Endothelial cell of umbilical vein (primary cell): ENCODE data around the gene HS3ST3B1. TPM values are rescaled to one million over a fixed set of nuclear protein-coding genes. Genes with fewer than 3 reads are reported as not detected.

Experiments
- BruUV-seq: library from RNA; stranded (reverse); fragments of 400-500 nt; replicated peaks from 2 replicates; lab custom pipeline; 2021; lab: Mats Ljungman, UMichigan
- CTCF ChIA-PET: fragments of 300-600, 350-600 bp; sonication (Branson Sonifier 250); formaldehyde crosslinking; loops from one replicate; lab custom pipeline; 2021; ENCODE audit warnings: antibody characterized with exemption, inconsistent platforms; lab: Charles Lee
- POLR2A ChIA-PET: fragments of 300-600, 350-600 bp; sonication (Branson Sonifier 250); formaldehyde crosslinking; loops from one replicate; lab custom pipeline; 2021; ENCODE audit warnings: antibody characterized with exemption, inconsistent platforms; lab: Charles Lee
- DNase-seq: peaks from one replicate; pipeline ENCODE4 v3.0.0-alpha.2; 2011; ENCODE audit warnings: low read depth, low spot score
- FAIRE-seq: peaks from 2 replicates; lab custom pipeline; 2011; peaks lifted over from hg19 to GRCh38; lab: Jason Lieb, UNC
- H2AFZ ChIP-seq: 2 replicates; pipeline ENCODE4 v1.6.0; 2012; ENCODE audit warnings: low read depth, low read length, control low read depth, inconsistent platforms
- H3K27ac ChIP-seq: 2 replicates; pipeline ENCODE4 v1.5.1; 2011; ENCODE audit warnings: low read depth, mild to moderate bottlenecking, control low read depth, low read length, moderate library complexity; ENCODE audit not compliant: insufficient read depth
- H3K27me3 ChIP-seq, 2 experiments: 2 replicates each; pipeline versions ENCODE4 v1.6.0 to v1.6.1; 2011; ENCODE audit warnings: low read length in 2 of 2, mixed read lengths in 1 of 2; ENCODE audit not compliant: control insufficient read depth in 2 of 2, insufficient read depth in 2 of 2
- H3K36me3 ChIP-seq, 2 experiments: 2 replicates in 1 of 2; 3 replicates in 1 of 2; pipeline ENCODE4 v1.5.1; 2011; ENCODE audit warnings: low read length in 2 of 2, mild to moderate bottlenecking in 1 of 2, moderate library complexity in 1 of 2; ENCODE audit not compliant: control insufficient read depth in 2 of 2, insufficient read depth in 2 of 2; ENCODE audit errors: extremely low read depth in 1 of 2
- H3K4me1 ChIP-seq: 3 replicates; pipeline ENCODE4 v1.5.1; 2011; ENCODE audit warnings: mild to moderate bottlenecking, low read length; ENCODE audit not compliant: control insufficient read depth, insufficient read depth; ENCODE audit errors: extremely low read depth
- H3K4me2 ChIP-seq: 2 replicates; pipeline ENCODE4 v1.6.1; 2011; ENCODE audit warnings: low read length, control low read depth, mixed read lengths; ENCODE audit not compliant: insufficient read depth
- H3K4me3 ChIP-seq, 3 experiments: fragments of 200-600 bp in 1 of 3; sonication (generic), shearing (Covaris generic) in 1 of 3; replicated peaks in 1 of 3; 2 replicates each; pipeline ENCODE4 v1.5.1; 2011 to 2016; ENCODE audit warnings: control low read depth in 3 of 3, low read length in 3 of 3, mild to moderate bottlenecking in 2 of 3, inconsistent platforms in 1 of 3, low read depth in 1 of 3, moderate library complexity in 1 of 3; ENCODE audit not compliant: insufficient read depth in 1 of 3
- H3K79me2 ChIP-seq: 2 replicates; pipeline ENCODE4 v1.6.0; 2012; ENCODE audit warnings: low read length, inconsistent platforms; ENCODE audit not compliant: control insufficient read depth, insufficient read depth
- H3K9ac ChIP-seq: replicated peaks from 2 replicates; pipeline ENCODE3; 2011; ENCODE audit warnings: low read length, control low read depth; ENCODE audit not compliant: insufficient read depth; ENCODE audit errors: extremely low read depth
- H3K9me1 ChIP-seq: replicated peaks from 3 replicates; pipeline ENCODE4 v1.6.0; 2011; ENCODE audit warnings: mild to moderate bottlenecking, low read length; ENCODE audit not compliant: control insufficient read depth, insufficient read depth; ENCODE audit errors: extremely low read depth
- H3K9me3 ChIP-seq: replicated peaks from 2 replicates; pipeline ENCODE4 v1.5.1; 2012; ENCODE audit warnings: low read length, inconsistent platforms; ENCODE audit not compliant: control insufficient read depth, insufficient read depth
- H4K20me1 ChIP-seq: replicated peaks from 2 replicates; pipeline ENCODE3; 2011; ENCODE audit warnings: mild to moderate bottlenecking, low read length; ENCODE audit not compliant: control insufficient read depth, insufficient read depth; ENCODE audit errors: extremely low read depth
- EZH2 ChIP-seq: IDR thresholded peaks from 2 replicates; pipeline ENCODE4 v1.6.1; 2012; ENCODE audit warnings: borderline replicate concordance, low read depth, mild to moderate bottlenecking, moderate library complexity, low read length, inconsistent platforms; ENCODE audit not compliant: severe bottlenecking
- FOS ChIP-seq: IDR thresholded peaks from 2 replicates; pipeline ENCODE4 v1.6.1; 2011; ENCODE audit warnings: mild to moderate bottlenecking, low read length, moderate library complexity, borderline replicate concordance; ENCODE audit not compliant: insufficient read depth
- GATA2 ChIP-seq: IDR thresholded peaks from 2 replicates; pipeline ENCODE4 v1.7.0; 2011; ENCODE audit warnings: low read depth, mild to moderate bottlenecking, moderate library complexity, mixed read lengths, low read length; ENCODE audit not compliant: insufficient read length, insufficient read depth
- JUN ChIP-seq: IDR thresholded peaks from 2 replicates; pipeline ENCODE4 v1.6.1; 2011; ENCODE audit warnings: borderline replicate concordance, low read depth; ENCODE audit not compliant: insufficient read length, insufficient read depth
- MYC ChIP-seq: IDR thresholded peaks from one replicate; pipeline ENCODE4 v1.6.1; 2011; ENCODE audit warnings: mild to moderate bottlenecking, low read depth, low read length
- POLR2A ChIP-seq: IDR thresholded peaks from 2 replicates; pipeline ENCODE4 v1.6.1; 2012; ENCODE audit warnings: low read depth, mild to moderate bottlenecking, control low read depth, low read length
- POLR2AphosphoS5 ChIP-seq: IDR thresholded peaks from 2 replicates; pipeline ENCODE4 v1.6.1; 2012; ENCODE audit warnings: low read depth, mild to moderate bottlenecking, control low read depth, low read length, moderate library complexity; ENCODE audit not compliant: insufficient read depth
- dilution Hi-C: fragments of 300-500 bp; cut with MboI; formaldehyde crosslinking; loops from one replicate; pipeline ENCODE4 v1.15.0; 2019; ENCODE audit warnings: low sequenced_read_pairs; ENCODE audit not compliant: extremely low pct_ligation_motif_present
- intact Hi-C: fragments of 100-400 bp; cut with micrococcal nuclease; formaldehyde crosslinking; loops from one replicate; pipeline ENCODE4 v1.10.0; 2022
- polyA plus RNA-seq, 4 experiments: library from polyadenylated mRNA; depleted of rRNA in 3 of 4; stranded (reverse) in 3 of 4; unstranded in 1 of 4; fragments of >200 nt; gene quantifications; 2 replicates each; pipeline versions ENCODE4 v1.2.1 to v1.2.3, GENCODE V29; 2011 to 2012; ENCODE audit warnings: missing spikeins in 1 of 4
- total RNA-seq: library from RNA; stranded (reverse); gene quantifications from 2 replicates; pipeline ENCODE4 v1.2.3, GENCODE V29; 2021
- TF ChIP-seq, protein P1 (sequence below), 2 donors: IDR thresholded peaks; 1 replicate in 1 of 2; 2 replicates in 1 of 2; pipeline ENCODE4 v1.5.1; 2011; ENCODE audit warnings: low read length in 2 of 2, mild to moderate bottlenecking in 2 of 2, moderate library complexity in 2 of 2, control low read depth in 1 of 2, inconsistent platforms in 1 of 2, low read depth in 1 of 2; ENCODE audit not compliant: insufficient read depth in 1 of 2; ENCODE audit errors: extremely low read depth in 1 of 2
- TF ChIP-seq, protein P2 (sequence below): IDR thresholded peaks from 2 replicates; pipeline ENCODE4 v1.6.1; 2011; ENCODE audit not compliant: insufficient read depth, insufficient read length

Gene HS3ST3B1
- total and polyA plus RNA-seq, 2 donors (not counting 3 experiments of a cell fraction or from before 2014, with no cell fraction given) = not detected

DNA sequence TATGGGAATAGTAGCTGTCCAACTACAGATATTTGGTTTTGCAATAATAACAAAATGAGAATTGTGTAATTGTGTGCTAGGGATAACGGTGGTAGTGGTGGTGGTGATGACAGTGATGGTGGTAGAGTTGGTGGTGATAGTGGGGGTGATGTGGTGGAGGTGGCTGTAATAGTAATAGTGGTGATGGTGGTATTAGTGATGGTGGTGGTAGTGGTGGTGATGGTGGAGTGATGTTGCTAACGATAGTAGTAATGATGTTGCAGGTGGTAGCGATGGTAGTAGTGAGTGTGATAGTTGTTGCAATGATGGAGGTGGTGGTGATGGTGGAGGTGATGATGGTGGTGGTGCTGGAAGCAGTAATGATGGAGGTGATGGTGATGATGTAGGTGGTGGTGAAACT, 94.4 kb downstream of the HS3ST3B1 start:
- H3K27me3 ChIP-seq = no peaks in the 10 kb centered on the region
- ChIA-PET CTCF (no interaction called here), POLR2A (no interaction called here)
- no peak for FAIRE-seq
- intact Hi-C loops (no loop called here), dilution Hi-C loops (no loop called here)
- BruUV-seq = no TSS peak
- no peak overlapping the region for H3K27ac ChIP-seq
- H3K36me3 ChIP-seq = no peaks in the 10 kb centered on the region
- H2AFZ ChIP-seq = no peak overlapping the region
- H3K4me1 ChIP-seq = no peaks in the 10 kb centered on the region
- no peak overlapping the region for H3K4me2 ChIP-seq
- TF ChIP-seq FOS = no peak
- no peaks in the 10 kb centered on the region for H3K9me1 ChIP-seq
- no peaks in the 10 kb centered on the region for H4K20me1 ChIP-seq
- no peaks in the 10 kb centered on the region for H3K79me2 ChIP-seq
- H3K9me3 ChIP-seq = peaks cover 1% of the 10 kb centered on the region
- no peak for DNase-seq
- H3K9ac ChIP-seq = no peak overlapping the region
- H3K4me3 ChIP-seq = no peak overlapping the region

GRCh38 chr17:14396547-14396946, 95.7 kb downstream of the HS3ST3B1 start:
- TF ChIP-seq, protein P1, sequence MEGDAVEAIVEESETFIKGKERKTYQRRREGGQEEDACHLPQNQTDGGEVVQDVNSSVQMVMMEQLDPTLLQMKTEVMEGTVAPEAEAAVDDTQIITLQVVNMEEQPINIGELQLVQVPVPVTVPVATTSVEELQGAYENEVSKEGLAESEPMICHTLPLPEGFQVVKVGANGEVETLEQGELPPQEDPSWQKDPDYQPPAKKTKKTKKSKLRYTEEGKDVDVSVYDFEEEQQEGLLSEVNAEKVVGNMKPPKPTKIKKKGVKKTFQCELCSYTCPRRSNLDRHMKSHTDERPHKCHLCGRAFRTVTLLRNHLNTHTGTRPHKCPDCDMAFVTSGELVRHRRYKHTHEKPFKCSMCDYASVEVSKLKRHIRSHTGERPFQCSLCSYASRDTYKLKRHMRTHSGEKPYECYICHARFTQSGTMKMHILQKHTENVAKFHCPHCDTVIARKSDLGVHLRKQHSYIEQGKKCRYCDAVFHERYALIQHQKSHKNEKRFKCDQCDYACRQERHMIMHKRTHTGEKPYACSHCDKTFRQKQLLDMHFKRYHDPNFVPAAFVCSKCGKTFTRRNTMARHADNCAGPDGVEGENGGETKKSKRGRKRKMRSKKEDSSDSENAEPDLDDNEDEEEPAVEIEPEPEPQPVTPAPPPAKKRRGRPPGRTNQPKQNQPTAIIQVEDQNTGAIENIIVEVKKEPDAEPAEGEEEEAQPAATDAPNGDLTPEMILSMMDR (IDR thresholded peaks at IDR 0.05; ENCODE audit: extremely low read depth in 1 of 2, insufficient read depth in 1 of 2, low read depth in 1 of 2, low read length in 2 of 2) = no peak
- no peak for TF ChIP-seq MYC
- no peak for TF ChIP-seq POLR2A
- no peak for TF ChIP-seq FOS
- no peak for TF ChIP-seq POLR2AphosphoS5
- TF ChIP-seq EZH2 = no peak
- TF ChIP-seq GATA2 = no peak
- no peak for TF ChIP-seq JUN
- TF ChIP-seq, protein P2, sequence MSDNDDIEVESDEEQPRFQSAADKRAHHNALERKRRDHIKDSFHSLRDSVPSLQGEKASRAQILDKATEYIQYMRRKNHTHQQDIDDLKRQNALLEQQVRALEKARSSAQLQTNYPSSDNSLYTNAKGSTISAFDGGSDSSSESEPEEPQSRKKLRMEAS = no peak
- Histone ChIP-seq H4K20me1 (no peaks in the 10 kb centered on the region), H3K4me3 (no peak overlapping the region), H3K36me3 (no peaks in the 10 kb centered on the region), H3K4me1 (no peaks in the 10 kb centered on the region), H3K9me3 (peaks cover 2% of the 10 kb centered on the region), H3K27ac (no peak overlapping the region), H3K9ac (no peak overlapping the region), H3K9me1 (no peaks in the 10 kb centered on the region), H3K79me2 (no peaks in the 10 kb centered on the region), H2AFZ (no peak overlapping the region), H3K4me2 (no peak overlapping the region), H3K27me3 (no peaks in the 10 kb centered on the region)
- no peak for FAIRE-seq
- intact Hi-C loops = no loop called here
- CTCF ChIA-PET = no interaction called here
- dilution Hi-C loops = no loop called here
- DNase-seq = no peak
- BruUV-seq = no TSS peak
- POLR2A ChIA-PET = no interaction called here
